ENCODE data around the gene NCAM2.

- TF ChIP-seq CTCF (IDR thresholded peaks at IDR 0.05; ENCODE audit: poor library complexity) = no peak
- no peak for TF ChIP-seq EZH2phosphoT487 (IDR thresholded peaks at IDR 0.05; ENCODE audit: low read depth, severe bottlenecking, unreplicated experiment)
Observed at GRCh38 chr21:21183092-21183491, 184.9 kb downstream of the NCAM2 start.

Data from hepatocyte (in vitro differentiated cells).